OCI-M1 (cell line): Measurements from ENCODE around the gene CACNA2D1.
"Not testable (repeated sequence)": the region's sequence is repeated elsewhere in the genome, so short reads cannot be mapped to it uniquely, and the experiment has no call there.

Experiments used
- DNase-seq: peaks from one replicate; lab custom pipeline; 2025; lab: John Stamatoyannopoulos, UW

The CACNA2D1 gene

GRCh38 chr7:82039621-82040020 is 404.0 kb downstream of the CACNA2D1 start:
- no peak for DNase-seq

GRCh38 chr7:82036146-82036886 is 407.3 kb downstream of the CACNA2D1 start:
- DNase-seq: no peak

- DNase-seq: no peak
Measured at GRCh38 chr7:82035456-82035855, 408.1 kb downstream of the CACNA2D1 start.

GRCh38 chr7:82032901-82033300 is 410.7 kb downstream of the CACNA2D1 start:
- DNase-seq: peak; percentile 54

GRCh38 chr7:82029236-82029913 is 414.2 kb downstream of the CACNA2D1 start:
- DNase-seq: peak; percentile 31

- DNase-seq: no peak
Measured at GRCh38 chr7:82028097-82028496, 415.5 kb downstream of the CACNA2D1 start.

- DNase-seq: no peak
Measured at GRCh38 chr7:82021713-82022112, 421.9 kb downstream of the CACNA2D1 start.

- DNase-seq: peak; percentile 21
Measured at GRCh38 chr7:82021036-82021435, 422.5 kb downstream of the CACNA2D1 start.

- peak; percentile 73 for DNase-seq
Measured at GRCh38 chr7:82019551-82020475, 423.8 kb downstream of the CACNA2D1 start.

GRCh38 chr7:82018226-82018625 is 425.4 kb downstream of the CACNA2D1 start:
- no peak for DNase-seq

- DNase-seq: peak; percentile 72
Measured at GRCh38 chr7:82017334-82017943, 426.1 kb downstream of the CACNA2D1 start.

GRCh38 chr7:82015751-82016150 is 427.8 kb downstream of the CACNA2D1 start:
- peak; percentile 36 for DNase-seq

GRCh38 chr7:82014574-82014973 is 429.0 kb downstream of the CACNA2D1 start:
- not testable (repeated sequence) for DNase-seq

- no peak for DNase-seq
Measured at GRCh38 chr7:82012453-82012852, 431.1 kb downstream of the CACNA2D1 start.

- DNase-seq: no peak
Measured at GRCh38 chr7:82010416-82010815, 433.2 kb downstream of the CACNA2D1 start.

- no peak for DNase-seq
Measured at GRCh38 chr7:82007315-82007714, 436.3 kb downstream of the CACNA2D1 start.

- DNase-seq: no peak
Measured at GRCh38 chr7:82005056-82005455, 438.5 kb downstream of the CACNA2D1 start.

- DNase-seq: no peak
Measured at GRCh38 chr7:81993186-81993585, 450.4 kb downstream of the CACNA2D1 start.

- peak; percentile 15 for DNase-seq
Measured at GRCh38 chr7:81990395-81990794, 453.2 kb downstream of the CACNA2D1 start.

- DNase-seq: no peak
Measured at GRCh38 chr7:81986723-81987470, 456.7 kb downstream of the CACNA2D1 start.

- DNase-seq: no peak
Measured at GRCh38 chr7:81983406-81983805, 460.2 kb downstream of the CACNA2D1 start.
